HUES6 (cell line): ENCODE data around the gene ST6GALNAC4.
A peak's percentile ranks its signal among the peaks of the same experiment; 100 is the strongest.

Source experiments
- H3K27ac ChIP-seq: 2 replicates; pipeline ENCODE4 v1.7.0; 2013; ENCODE audit warnings: low read depth, mild to moderate bottlenecking, low read length, inconsistent platforms
- H3K27me3 ChIP-seq: 2 replicates; pipeline ENCODE4 v1.6.1; 2013; ENCODE audit warnings: low read length; ENCODE audit not compliant: control insufficient read depth, insufficient read depth
- H3K36me3 ChIP-seq: 2 replicates; pipeline ENCODE4 v1.6.1; 2013; ENCODE audit warnings: low read length; ENCODE audit not compliant: control insufficient read depth, insufficient read depth
- H3K4me1 ChIP-seq: 2 replicates; pipeline ENCODE4 v1.6.1; 2013; ENCODE audit warnings: low read length; ENCODE audit not compliant: control insufficient read depth, insufficient read depth
- H3K4me3 ChIP-seq: 2 replicates; pipeline ENCODE4 v1.5.1; 2013; ENCODE audit warnings: low read depth, low read length
- H3K9ac ChIP-seq: one replicate; pipeline ENCODE4 v1.6.1; 2013; ENCODE audit warnings: mild to moderate bottlenecking, low read length
- H3K9me3 ChIP-seq: 2 replicates; pipeline ENCODE4 v1.6.1; 2013; ENCODE audit warnings: low read depth, low read length; ENCODE audit not compliant: control insufficient read depth, insufficient read depth

The ST6GALNAC4 gene

GRCh38 chr9:127945338-127945737 is 28.5 kb upstream of the ST6GALNAC4 start:
- H3K27me3 ChIP-seq = no peaks in the 10 kb centered on the region
- no peak overlapping the region for H3K4me3 ChIP-seq
- H3K9ac ChIP-seq = no peak overlapping the region
- H3K36me3 ChIP-seq = peaks cover 49% of the 10 kb centered on the region
- H3K4me1 ChIP-seq = peaks cover 6% of the 10 kb centered on the region
- no peaks in the 10 kb centered on the region for H3K9me3 ChIP-seq
- H3K27ac ChIP-seq = no peak overlapping the region

DNA sequence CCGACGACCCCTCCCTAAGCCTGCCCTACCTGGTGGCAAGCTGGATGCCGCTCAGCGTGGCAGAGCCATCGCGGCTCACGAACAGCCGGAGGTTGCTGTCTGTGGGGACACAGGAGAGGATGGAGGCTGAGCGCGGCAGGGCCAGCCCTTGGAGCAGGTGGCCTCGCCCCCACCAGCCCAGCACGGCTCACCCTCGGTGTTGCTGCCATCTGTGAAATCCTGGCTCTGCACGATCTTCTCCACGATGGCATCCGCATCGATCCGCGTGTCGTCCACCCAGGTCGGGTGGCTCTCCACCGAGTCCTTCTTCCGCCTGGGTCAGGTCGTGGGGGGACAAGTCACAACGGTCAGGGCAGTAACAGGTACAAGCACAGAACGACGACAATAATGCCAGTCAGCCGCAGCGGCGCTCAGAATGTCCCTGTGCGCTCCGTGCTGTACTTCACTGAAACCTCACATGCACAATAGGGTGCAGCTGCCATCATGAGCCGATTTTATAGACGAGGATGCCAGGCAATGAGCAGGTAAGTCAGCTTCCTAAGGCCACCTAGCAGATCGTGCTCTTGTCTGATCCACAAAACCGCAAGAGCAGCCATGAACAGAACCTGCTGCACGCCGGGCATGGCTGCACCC is 27.9 kb upstream of the ST6GALNAC4 start:
- H3K4me1 ChIP-seq = peaks cover 6% of the 10 kb centered on the region
- H3K27me3 ChIP-seq = no peaks in the 10 kb centered on the region
- no peak overlapping the region for H3K9ac ChIP-seq
- no peak overlapping the region for H3K4me3 ChIP-seq
- H3K27ac ChIP-seq = no peak overlapping the region
- no peaks in the 10 kb centered on the region for H3K9me3 ChIP-seq
- peaks cover 49% of the 10 kb centered on the region for H3K36me3 ChIP-seq

- no peaks in the 10 kb centered on the region for H3K27me3 ChIP-seq
- peaks cover 6% of the 10 kb centered on the region for H3K4me1 ChIP-seq
- no peaks in the 10 kb centered on the region for H3K9me3 ChIP-seq
- H3K4me3 ChIP-seq = no peak overlapping the region
- H3K36me3 ChIP-seq = peaks cover 48% of the 10 kb centered on the region
- H3K27ac ChIP-seq = no peak overlapping the region
- H3K9ac ChIP-seq = no peak overlapping the region
Observed at GRCh38 chr9:127943731-127944144, 26.9 kb upstream of the ST6GALNAC4 start.

DNA sequence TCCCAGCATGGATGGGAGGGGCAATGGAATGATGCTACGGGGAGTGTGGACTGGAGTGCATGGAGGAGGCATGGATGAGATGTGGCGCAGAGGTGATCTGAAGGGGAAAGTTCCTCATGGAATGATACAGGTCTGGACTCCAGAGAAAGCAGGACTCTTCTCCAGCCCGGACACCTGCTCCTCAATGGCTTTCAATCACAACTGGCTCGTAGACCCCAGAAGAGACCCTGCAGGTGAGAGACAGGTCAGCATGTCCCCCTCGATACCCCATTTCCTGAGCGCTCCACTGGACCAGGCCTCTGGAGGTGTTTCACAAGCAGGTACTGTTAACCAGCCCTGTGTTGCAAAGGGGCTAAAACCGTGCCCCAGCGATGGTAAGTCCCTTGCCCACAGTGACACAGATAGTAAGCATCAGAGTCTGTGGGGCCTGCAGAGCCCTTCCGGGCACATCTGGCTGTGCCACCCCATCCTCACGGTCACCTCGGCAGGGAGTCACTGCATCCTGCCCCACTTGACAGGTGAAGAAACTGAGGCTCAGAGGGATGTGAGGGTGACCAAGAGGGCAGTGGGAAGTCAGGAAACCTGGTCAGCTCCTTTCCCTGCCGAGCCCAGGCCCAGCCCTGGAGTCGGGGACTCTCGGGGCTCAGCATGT is 26.3 kb upstream of the ST6GALNAC4 start:
- H3K9ac ChIP-seq = no peak overlapping the region
- H3K27me3 ChIP-seq = no peaks in the 10 kb centered on the region
- no peaks in the 10 kb centered on the region for H3K9me3 ChIP-seq
- peaks cover 42% of the 10 kb centered on the region for H3K36me3 ChIP-seq
- H3K4me1 ChIP-seq = peaks cover 7% of the 10 kb centered on the region
- no peak overlapping the region for H3K27ac ChIP-seq
- no peak overlapping the region for H3K4me3 ChIP-seq

DNA sequence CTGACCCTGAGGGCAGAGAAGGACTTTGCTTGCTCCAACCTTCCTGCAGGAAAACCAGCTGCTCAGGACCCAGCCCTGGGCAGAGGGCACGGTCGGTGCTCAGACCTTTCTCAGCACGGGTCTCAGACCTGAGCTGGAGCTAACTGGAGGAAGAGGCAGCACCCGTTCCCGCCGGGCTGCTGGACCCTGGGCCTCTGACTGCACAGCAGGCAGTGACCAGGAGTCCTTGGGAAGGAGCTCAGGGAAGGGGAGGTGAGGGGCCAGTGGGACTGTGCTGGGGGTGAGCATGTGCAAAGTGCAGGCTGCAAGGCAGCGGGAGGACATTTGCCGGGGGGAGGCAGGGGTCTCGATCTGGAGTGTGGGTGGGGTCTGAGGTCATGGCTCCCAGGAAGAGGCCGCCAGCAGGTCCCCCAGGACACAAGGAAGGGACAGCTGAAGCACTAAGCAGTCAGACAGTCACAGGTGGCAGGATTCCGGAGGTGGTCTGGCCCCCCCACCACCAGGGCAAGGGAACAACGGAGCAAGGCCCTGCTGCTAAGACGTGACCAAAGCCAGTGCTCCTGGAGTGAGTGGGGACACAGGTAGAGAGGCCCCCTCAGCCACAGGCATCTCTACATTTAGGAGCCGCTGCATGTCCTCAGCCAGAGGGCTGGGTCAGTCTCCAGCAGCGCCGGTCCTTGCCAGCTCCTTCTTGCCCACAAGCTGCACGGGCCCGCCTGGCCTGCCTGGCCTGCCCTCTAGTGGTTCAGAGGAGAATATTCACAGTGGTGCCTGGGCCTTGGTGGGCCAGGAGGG is 25.6 kb upstream of the ST6GALNAC4 start:
- H3K27ac ChIP-seq = no peak overlapping the region
- H3K9me3 ChIP-seq = no peaks in the 10 kb centered on the region
- H3K9ac ChIP-seq = no peak overlapping the region
- H3K4me1 ChIP-seq = peaks cover 9% of the 10 kb centered on the region
- H3K4me3 ChIP-seq = no peak overlapping the region
- no peaks in the 10 kb centered on the region for H3K27me3 ChIP-seq
- peaks cover 39% of the 10 kb centered on the region for H3K36me3 ChIP-seq

DNA sequence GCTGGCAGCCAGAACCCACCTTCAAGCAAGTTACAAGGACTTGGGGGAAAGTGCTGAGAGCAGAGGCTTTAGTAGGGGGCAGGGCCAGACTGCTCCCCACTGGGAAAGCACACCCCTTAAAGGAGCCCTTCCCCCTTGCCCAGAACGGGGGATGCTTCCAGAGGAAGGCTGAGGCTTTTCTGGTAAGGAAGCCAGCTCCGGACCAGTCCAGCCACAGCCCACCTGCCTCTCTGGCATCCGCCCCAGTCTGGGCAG is 25.0 kb upstream of the ST6GALNAC4 start:
- Histone ChIP-seq H3K4me1 (peaks cover 11% of the 10 kb centered on the region), H3K27ac (no peak overlapping the region), H3K27me3 (no peaks in the 10 kb centered on the region), H3K9me3 (no peaks in the 10 kb centered on the region), H3K36me3 (peaks cover 39% of the 10 kb centered on the region), H3K9ac (no peak overlapping the region), H3K4me3 (no peak overlapping the region)

- no peak overlapping the region for H3K9ac ChIP-seq
- H3K9me3 ChIP-seq = no peaks in the 10 kb centered on the region
- peaks cover 39% of the 10 kb centered on the region for H3K36me3 ChIP-seq
- H3K4me1 ChIP-seq = peaks cover 17% of the 10 kb centered on the region
- no peak overlapping the region for H3K4me3 ChIP-seq
- H3K27ac ChIP-seq = no peak overlapping the region
- H3K27me3 ChIP-seq = no peaks in the 10 kb centered on the region
Observed at GRCh38 chr9:127941062-127941960, 24.5 kb upstream of the ST6GALNAC4 start.

DNA sequence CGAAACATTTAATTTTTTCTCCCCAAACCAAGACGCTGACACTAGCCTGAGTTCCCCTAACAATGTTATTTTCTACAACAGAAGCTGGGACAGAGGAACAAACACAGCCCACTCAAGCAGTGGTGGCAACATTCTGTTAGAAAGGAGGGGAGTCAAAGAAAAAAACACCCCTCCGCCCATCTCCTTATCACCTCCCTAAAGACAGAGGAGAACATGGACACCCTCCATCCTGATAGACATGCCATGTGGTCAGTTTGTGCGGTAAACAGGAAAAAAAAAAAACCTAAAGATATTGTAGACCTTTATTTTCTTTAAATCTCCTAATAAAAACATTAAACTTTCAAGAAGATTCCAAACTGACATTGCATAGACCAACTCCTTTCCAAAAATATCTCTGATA is 23.8 kb upstream of the ST6GALNAC4 start:
- H3K36me3 ChIP-seq = peaks cover 35% of the 10 kb centered on the region
- H3K4me1 ChIP-seq = peaks cover 21% of the 10 kb centered on the region
- H3K9ac ChIP-seq = no peak overlapping the region
- H3K27ac ChIP-seq = no peak overlapping the region
- no peaks in the 10 kb centered on the region for H3K27me3 ChIP-seq
- H3K9me3 ChIP-seq = no peaks in the 10 kb centered on the region
- no peak overlapping the region for H3K4me3 ChIP-seq

- H3K9me3 ChIP-seq = no peaks in the 10 kb centered on the region
- peak overlapping the region; percentile 87 for H3K4me3 ChIP-seq
- H3K27ac ChIP-seq = no peak overlapping the region; the same call in 1 of the 2 replicates
- no peaks in the 10 kb centered on the region for H3K27me3 ChIP-seq
- H3K36me3 ChIP-seq = peaks cover 16% of the 10 kb centered on the region
- H3K4me1 ChIP-seq = peaks cover 17% of the 10 kb centered on the region
- peak overlapping the region; percentile 20 for H3K9ac ChIP-seq
Observed at GRCh38 chr9:127938298-127938690, 21.5 kb upstream of the ST6GALNAC4 start.

- Histone ChIP-seq H3K9ac (peak within 1 kb of the TSS; percentile 74), H3K27ac (no peak within 1 kb of the TSS; the same call in 1 of the 2 replicates)
Observed at GRCh38 chr9:127937388-127938297, 20.8 kb upstream of the ST6GALNAC4 start, which contains the start of gene DPM2. TSS of gene DPM2 (minus strand) at chr9:127937854. CDS start at chr9:127937820, 34 bp downstream.

More at GRCh38 chr9:127937388-127938297, 20.8 kb upstream of the ST6GALNAC4 start, which contains the start of gene DPM2:
- Histone ChIP-seq H3K9me3 (no peaks in the 10 kb centered on the region), H3K4me3 (peak within 1 kb of the TSS; percentile 87), H3K4me1 (peaks cover 16% of the 10 kb centered on the region), H3K36me3 (peaks cover 10% of the 10 kb centered on the region), H3K27me3 (no peaks in the 10 kb centered on the region)
